HepG2 (cell line): Measurements from ENCODE around the gene MT1F. TPM values are rescaled to one million over a fixed set of nuclear protein-coding genes. Genes with fewer than 3 reads are reported as not detected.

Experiments
- ATAC-seq: fragments of 200-7000 bp; cut with Tn5 transposase; 3 replicates; pipeline ENCODE4 v1.9.1; 2020; ENCODE audit warnings: mild to moderate bottlenecking, moderate library complexity
- BruUV-seq: library from RNA; stranded (reverse); fragments of 400-500 nt; replicated peaks from 2 replicates; lab custom pipeline; 2021; lab: Mats Ljungman, UMichigan
- CTCF ChIA-PET: fragments of 300-600 bp; formaldehyde crosslinking; extraction: SDS; loops from one replicate; lab custom pipeline; 2021; ENCODE audit warnings: low total read pairs, inconsistent platforms, low intra/inter-chr PET ratio; lab: Yijun Ruan, JAX
- POLR2A ChIA-PET: fragments of 350-600 bp; sonication (Branson Sonifier 250); formaldehyde crosslinking; loops from one replicate; lab custom pipeline; 2020; ENCODE audit warnings: antibody characterized with exemption, inconsistent platforms; lab: Yijun Ruan, JAX
- DNase-seq: peaks from one replicate; pipeline ENCODE4 v3.0.0-alpha.2; 2015; ENCODE audit warnings: low spot score
- FAIRE-seq: peaks from 3 replicates; lab custom pipeline; 2011; peaks lifted over from hg19 to GRCh38; lab: Jason Lieb, UNC
- H2AFZ ChIP-seq: one replicate; pipeline ENCODE4 v1.6.1; 2011; ENCODE audit warnings: low read length, inconsistent platforms
- H3K27ac ChIP-seq: fragments of 300-600 bp; 3 replicates; pipeline ENCODE4 v1.8.0; 2011; ENCODE audit warnings: mixed run types, mild to moderate bottlenecking, mixed read lengths, low read length, inconsistent platforms; ENCODE audit not compliant: insufficient read depth; ENCODE audit errors: extremely low read length
- H3K27me3 ChIP-seq, 2 experiments: fragments of 200-600 bp in 1 of 2; 2 replicates in 1 of 2; 3 replicates in 1 of 2; pipeline versions ENCODE4 v1.6.0 to v1.8.0; 2011; ENCODE audit warnings: low read length in 2 of 2, mild to moderate bottlenecking in 2 of 2, moderate library complexity in 2 of 2, inconsistent platforms in 1 of 2; ENCODE audit not compliant: insufficient read depth in 2 of 2, control insufficient read depth in 1 of 2
- H3K36me3 ChIP-seq, 2 experiments: fragments of 200-600 bp in 1 of 2; replicated peaks in 1 of 2; 2 replicates in 1 of 2; 3 replicates in 1 of 2; pipeline versions ENCODE4 v1.5.1 to v1.8.0; 2011; ENCODE audit warnings: low read length in 2 of 2, inconsistent platforms in 1 of 2; ENCODE audit not compliant: insufficient read depth in 2 of 2, control insufficient read depth in 1 of 2
- H3K4me1 ChIP-seq: 2 replicates; pipeline ENCODE4 v1.5.1; 2012; ENCODE audit warnings: low read length, inconsistent platforms; ENCODE audit not compliant: insufficient read depth
- H3K4me2 ChIP-seq: 2 replicates; pipeline ENCODE4 v1.6.0; 2011; ENCODE audit warnings: low read depth, low read length, inconsistent platforms
- H3K4me3 ChIP-seq, 3 experiments: fragments of 200-600 bp in 1 of 3; sonication (generic), shearing (Covaris generic) in 1 of 3; replicated peaks in 1 of 3; 2 replicates each; pipeline ENCODE4 v1.5.1; 2011 to 2016; ENCODE audit warnings: low read length in 3 of 3, inconsistent platforms in 2 of 3, low read depth in 2 of 3, mild to moderate bottlenecking in 2 of 3, control low read depth in 1 of 3, mixed read lengths in 1 of 3; ENCODE audit not compliant: insufficient read depth in 1 of 3
- H3K79me2 ChIP-seq: one replicate; pipeline ENCODE4 v1.6.1; 2011; ENCODE audit warnings: low read length, inconsistent platforms; ENCODE audit not compliant: insufficient read depth
- H3K9ac ChIP-seq: 2 replicates; pipeline ENCODE4 v1.6.0; 2011; ENCODE audit warnings: mild to moderate bottlenecking, low read depth, low read length, inconsistent platforms; ENCODE audit not compliant: insufficient read depth
- H3K9me3 ChIP-seq: 2 replicates; pipeline ENCODE4 v1.5.1; 2012; ENCODE audit warnings: mild to moderate bottlenecking, low read length
- H4K20me1 ChIP-seq: 2 replicates; pipeline ENCODE4 v1.6.0; 2011; ENCODE audit warnings: inconsistent platforms, mild to moderate bottlenecking, low read length, moderate library complexity; ENCODE audit not compliant: insufficient read depth
- ASH2L ChIP-seq: fragments of 300-600, 200-600 bp; sonication (generic); IDR thresholded peaks from 2 replicates; pipeline ENCODE4 v1.7.0; 2017; ENCODE audit warnings: low read depth, mild to moderate bottlenecking, moderate library complexity, mixed read lengths, low read length; ENCODE audit not compliant: insufficient read length
- CENPX ChIP-seq: sonication (generic); formaldehyde crosslinking; IDR thresholded peaks from 2 replicates; pipeline ENCODE4 v1.9.0; 2021; ENCODE audit warnings: mild to moderate bottlenecking, missing genetic modification reagents, moderate library complexity
- ELF1 ChIP-seq: sonication (generic); formaldehyde crosslinking; IDR thresholded peaks from 2 replicates; pipeline ENCODE4 v1.4.0; 2020; ENCODE audit warnings: missing genetic modification reagents
- IKZF1 ChIP-seq: fragments of 450-650 bp; IDR thresholded peaks from 2 replicates; pipeline ENCODE4 v1.7.1; 2016
- KLF12 ChIP-seq: sonication (generic); formaldehyde crosslinking; IDR thresholded peaks from 2 replicates; pipeline ENCODE4 v1.4.0; 2020; ENCODE audit warnings: missing genetic modification reagents, borderline replicate concordance
- KLF6 ChIP-seq: IDR thresholded peaks from 2 replicates; pipeline ENCODE4 v1.8.0; 2016; ENCODE audit warnings: missing biosample characterization, missing genetic modification reagents
- LRRFIP1 ChIP-seq: sonication (generic); formaldehyde crosslinking; conservative IDR thresholded peaks from 2 replicates; pipeline ENCODE4 v1.4.0; 2020; ENCODE audit warnings: missing genetic modification reagents
- MED13 ChIP-seq: sonication (generic); formaldehyde crosslinking; IDR thresholded peaks from 2 replicates; pipeline ENCODE4 v1.5.0; 2020; ENCODE audit warnings: missing genetic modification reagents
- PAWR ChIP-seq: sonication (generic); formaldehyde crosslinking; IDR thresholded peaks from 2 replicates; pipeline ENCODE4 v1.4.0; 2020; ENCODE audit warnings: missing genetic modification reagents, mild to moderate bottlenecking, borderline replicate concordance
- RORA ChIP-seq: sonication (generic); formaldehyde crosslinking; IDR thresholded peaks from 2 replicates; pipeline ENCODE4 v1.5.0; 2020; ENCODE audit warnings: mild to moderate bottlenecking, missing genetic modification reagents, moderate library complexity
- SIN3A ChIP-seq: IDR thresholded peaks from 2 replicates; pipeline ENCODE4 v1.6.1; 2011; ENCODE audit warnings: low read depth, mild to moderate bottlenecking, control low read depth, low read length, borderline replicate concordance
- SMC3 ChIP-seq: IDR thresholded peaks from 2 replicates; pipeline ENCODE4 v1.6.1; 2011; ENCODE audit warnings: low read length, improper control_type of control experiment
- TOE1 ChIP-seq: sonication (generic); formaldehyde crosslinking; IDR thresholded peaks from 2 replicates; pipeline ENCODE4 v1.4.0; 2020; ENCODE audit warnings: mild to moderate bottlenecking, missing genetic modification reagents
- YEATS2 ChIP-seq: sonication (generic); formaldehyde crosslinking; IDR thresholded peaks from 2 replicates; pipeline ENCODE4 v1.4.0; 2020; ENCODE audit warnings: missing genetic modification reagents, borderline replicate concordance
- ZBTB46 ChIP-seq: sonication (generic); formaldehyde crosslinking; IDR thresholded peaks from 2 replicates; pipeline ENCODE4 v1.4.0; 2020; ENCODE audit warnings: mild to moderate bottlenecking, missing genetic modification reagents, borderline replicate concordance
- ZNF317 ChIP-seq: sonication (generic); formaldehyde crosslinking; IDR thresholded peaks from 2 replicates; pipeline ENCODE4 v1.5.0; 2020; ENCODE audit warnings: mild to moderate bottlenecking, missing genetic modification reagents
- ZNF335 ChIP-seq: sonication (generic); formaldehyde crosslinking; IDR thresholded peaks from 2 replicates; pipeline ENCODE4 v1.4.0; 2020; ENCODE audit warnings: missing genetic modification reagents
- ZNF414 ChIP-seq: sonication (generic); formaldehyde crosslinking; IDR thresholded peaks from 2 replicates; pipeline ENCODE4 v1.5.0; 2020; ENCODE audit warnings: missing genetic modification reagents
- ZNF460 ChIP-seq: sonication (generic); formaldehyde crosslinking; IDR thresholded peaks from 2 replicates; pipeline ENCODE4 v1.5.1; 2020; ENCODE audit warnings: missing genetic modification reagents, mild to moderate bottlenecking, borderline replicate concordance
- ZNF530 ChIP-seq: sonication (generic); formaldehyde crosslinking; IDR thresholded peaks from 2 replicates; pipeline ENCODE4 v1.5.0; 2020; ENCODE audit warnings: low read depth, mild to moderate bottlenecking, missing genetic modification reagents
- ZNF547 ChIP-seq: sonication (generic); formaldehyde crosslinking; IDR thresholded peaks from 2 replicates; pipeline ENCODE4 v1.5.1; 2020; ENCODE audit warnings: mild to moderate bottlenecking, missing genetic modification reagents
- ZNF607 ChIP-seq: sonication (generic); formaldehyde crosslinking; IDR thresholded peaks from 2 replicates; pipeline ENCODE4 v1.5.1; 2020; ENCODE audit warnings: missing genetic modification reagents, mild to moderate bottlenecking, borderline replicate concordance
- WGBS: methylation state at CpG from one replicate; pipeline ENCODE4 v1.1.6; 2017; ENCODE audit warnings: low lambda C conversion rate; 5-methylcytosine and 5-hydroxymethylcytosine counted together
- in situ Hi-C: cut with HindIII; loops from 2 replicates; pipeline ENCODE4 v1.10.0; 2017; ENCODE audit warnings: low pct_unique_long_range_greater_than_20kb; ENCODE audit not compliant: extremely low pct_ligation_motif_present
- intact Hi-C: fragments of 100-400 bp; cut with micrococcal nuclease; formaldehyde crosslinking; loops from one replicate; pipeline ENCODE4 v1.10.0; 2022; ENCODE audit not compliant: unreplicated experiment
- polyA plus RNA-seq, 8 experiments: library from polyadenylated mRNA; depleted of rRNA in 3 of 8; stranded (reverse) in 7 of 8; unstranded in 1 of 8; fragments of >200 nt; fragmentation: Illumina TruSeq in 4 of 8; extraction: Trizol in 4 of 8; gene quantifications; 2 replicates each; pipeline versions ENCODE4 v1.2.1 to v1.2.3, GENCODE V29; 2011 to 2016; ENCODE audit warnings: low read depth in 4 of 8, missing spikeins in 1 of 8, mixed read lengths in 1 of 8; ENCODE audit not compliant: insufficient read depth in 1 of 8
- total RNA-seq, 5 experiments: library from RNA; depleted of rRNA; stranded (reverse); fragments of >200 nt; fragmentation: Illumina TruSeq; extraction: Trizol; gene quantifications; 2 replicates each; pipeline ENCODE4 v1.2.3, GENCODE V29; 2016; ENCODE audit warnings: low read depth in 1 of 5

MT1F gene
- total and polyA plus RNA-seq, 2 of the 13 experiments (the other 11 are each of a cell fraction or from before 2014, with no cell fraction given): 1.9 to 169 TPM

- TF ChIP-seq PAWR (no peak), ZNF460 (CRISPR knock-in tag) (no peak), CENPX (CRISPR knock-in tag) (no peak)
These were observed 18.0 kb downstream of the MT1F start (continued) for GRCh38 chr16:56675685-56676210.

- no TSS peak for BruUV-seq
- H3K27me3 ChIP-seq: peaks cover 0 to 27% of the 10 kb centered on the region in 2 experiments; a peak in 2 of 5 replicates
- no peaks in the 10 kb centered on the region for H3K79me2 ChIP-seq
- ATAC-seq (no peak), DNase-seq (no peak), FAIRE-seq (no peak)
- POLR2A ChIA-PET: no interaction called here
- H3K9me3 ChIP-seq: no peaks in the 10 kb centered on the region
- peaks cover 24% of the 10 kb centered on the region for H3K4me1 ChIP-seq
- TF ChIP-seq SMC3: no peak
- TF ChIP-seq ELF1: no peak
- no peak for TF ChIP-seq LRRFIP1 (CRISPR knock-in tag)
- TF ChIP-seq KLF12 (CRISPR knock-in tag): no peak
- TF ChIP-seq YEATS2 (CRISPR knock-in tag): no peak
- TF ChIP-seq ZNF335 (CRISPR knock-in tag): no peak
- TF ChIP-seq ZBTB46 (CRISPR knock-in tag): no peak
- TF ChIP-seq RORA: no peak
- TF ChIP-seq IKZF1: no peak
- TF ChIP-seq ZNF607 (CRISPR knock-in tag): no peak
- TF ChIP-seq SIN3A: no peak
- no peak for TF ChIP-seq TOE1 (CRISPR knock-in tag)
- no peak for TF ChIP-seq ASH2L
- no peak for TF ChIP-seq ZNF414 (CRISPR knock-in tag)
- no peak for TF ChIP-seq KLF6
- no peak for TF ChIP-seq ZNF317 (CRISPR knock-in tag)
- TF ChIP-seq MED13 (CRISPR knock-in tag): no peak
- TF ChIP-seq ZNF530 (CRISPR knock-in tag): no peak
- TF ChIP-seq ZNF547 (CRISPR knock-in tag): no peak
- no peak overlapping the region for H3K4me2 ChIP-seq
- H4K20me1 ChIP-seq: no peaks in the 10 kb centered on the region
- H3K4me3 ChIP-seq: no peak overlapping the region
- H3K27ac ChIP-seq: no peak overlapping the region
- no peak overlapping the region for H3K9ac ChIP-seq
- in situ Hi-C loops: no loop called here
- intact Hi-C loops: no loop called here
- no peaks in the 10 kb centered on the region for H3K36me3 ChIP-seq
- CTCF ChIA-PET: no interaction called here
- no peak overlapping the region for H2AFZ ChIP-seq
- 5% methylated on average over 3 of the region's 3 CpGs for WGBS
These were observed 19.7 kb downstream of the MT1F start for GRCh38 chr16:56677474-56677873.
